ENCODE measurements around the gene BLID. TPM values are rescaled to one million over a fixed set of nuclear protein-coding genes. Genes with fewer than 3 reads are reported as not detected.

BLID gene
- total RNA-seq, 1 donor from 2014 or later: 5.9 TPM

- Histone ChIP-seq H3K36me3 (no peaks in the 10 kb centered on the region), H3K9me3 (no peaks in the 10 kb centered on the region), H3K27ac (no peak overlapping the region), H3K27me3 (no peaks in the 10 kb centered on the region), H3K4me1 (no peaks in the 10 kb centered on the region), H3K4me3 (no peak overlapping the region)
- DNase-seq (ENCODE audit: extremely low spot score in 2 of 2): no peak
- intact Hi-C loops (cut with DNase I): no loop called here
- no peak for TF ChIP-seq CTCF (IDR thresholded peaks at IDR 0.05)
- no peak for TF ChIP-seq POLR2A (IDR thresholded peaks at IDR 0.05)
- no peak for TF ChIP-seq POLR2AphosphoS5 (IDR thresholded peaks at IDR 0.05; ENCODE audit: insufficient read depth in 1 of 2, low read depth in 1 of 2)
Observed at GRCh38 chr11:122149202-122149601, 33.2 kb upstream of the BLID start.

- no peak for DNase-seq (ENCODE audit: extremely low spot score in 2 of 2)
- H3K27ac ChIP-seq: no peak overlapping the region
- no peak overlapping the region for H3K4me3 ChIP-seq
- intact Hi-C loops (cut with DNase I): no loop called here
- TF ChIP-seq CTCF (IDR thresholded peaks at IDR 0.05) (no peak), POLR2AphosphoS5 (IDR thresholded peaks at IDR 0.05; ENCODE audit: insufficient read depth in 1 of 2, low read depth in 1 of 2) (no peak), POLR2A (IDR thresholded peaks at IDR 0.05) (no peak)
- H3K27me3 ChIP-seq: no peaks in the 10 kb centered on the region
- H3K36me3 ChIP-seq: no peaks in the 10 kb centered on the region
- no peaks in the 10 kb centered on the region for H3K9me3 ChIP-seq
- H3K4me1 ChIP-seq: no peaks in the 10 kb centered on the region
Observed at GRCh38 chr11:122146475-122146874, 30.5 kb upstream of the BLID start.

- H3K27me3 ChIP-seq: no peaks in the 10 kb centered on the region
- no peaks in the 10 kb centered on the region for H3K9me3 ChIP-seq
- no peak for TF ChIP-seq CTCF (IDR thresholded peaks at IDR 0.05)
- TF ChIP-seq POLR2AphosphoS5 (IDR thresholded peaks at IDR 0.05; ENCODE audit: insufficient read depth in 1 of 2, low read depth in 1 of 2): no peak
- TF ChIP-seq POLR2A (IDR thresholded peaks at IDR 0.05): no peak
- DNase-seq (ENCODE audit: extremely low spot score in 2 of 2): no peak
- intact Hi-C loops (cut with DNase I): no loop called here
- H3K27ac ChIP-seq: no peak overlapping the region
- H3K4me3 ChIP-seq: no peak overlapping the region
- no peaks in the 10 kb centered on the region for H3K36me3 ChIP-seq
- no peaks in the 10 kb centered on the region for H3K4me1 ChIP-seq
Observed at GRCh38 chr11:122145715-122146274, 29.8 kb upstream of the BLID start.

GRCh38 chr11:122144752-122145151 lies 28.7 kb upstream of the BLID start:
- DNase-seq (ENCODE audit: extremely low spot score in 2 of 2): no peak
- TF ChIP-seq CTCF (IDR thresholded peaks at IDR 0.05) (no peak), POLR2AphosphoS5 (IDR thresholded peaks at IDR 0.05; ENCODE audit: insufficient read depth in 1 of 2, low read depth in 1 of 2) (no peak), POLR2A (IDR thresholded peaks at IDR 0.05) (no peak)
- Histone ChIP-seq H3K27me3 (no peaks in the 10 kb centered on the region), H3K4me1 (no peaks in the 10 kb centered on the region), H3K36me3 (no peaks in the 10 kb centered on the region), H3K27ac (no peak overlapping the region), H3K9me3 (no peaks in the 10 kb centered on the region), H3K4me3 (no peak overlapping the region)
- intact Hi-C loops (cut with DNase I): no loop called here

- H3K4me1 ChIP-seq: peaks cover 18% of the 10 kb centered on the region
- intact Hi-C loops (cut with DNase I): no loop called here
- no peak overlapping the region for H3K27ac ChIP-seq
- H3K9me3 ChIP-seq: no peaks in the 10 kb centered on the region
- H3K4me3 ChIP-seq: no peak overlapping the region
- H3K36me3 ChIP-seq: no peaks in the 10 kb centered on the region
- H3K27me3 ChIP-seq: no peaks in the 10 kb centered on the region
- DNase-seq (ENCODE audit: extremely low spot score in 2 of 2): no peak
- TF ChIP-seq POLR2AphosphoS5 (IDR thresholded peaks at IDR 0.05; ENCODE audit: insufficient read depth in 1 of 2, low read depth in 1 of 2): no peak
- TF ChIP-seq POLR2A (IDR thresholded peaks at IDR 0.05): no peak
- no peak for TF ChIP-seq CTCF (IDR thresholded peaks at IDR 0.05)
Observed at GRCh38 chr11:122141725-122142124, 25.7 kb upstream of the BLID start.

Data from vagina (tissue), 2 donors.